Measurements from ENCODE around the gene SYNCRIP.

Gene SYNCRIP

GRCh38 chr6:85675030-85675819, 32.5 kb upstream of the SYNCRIP start:
- peak overlapping the region; percentile 91 for H3K4me3 ChIP-seq (ENCODE audit: low read depth, low read length)
- no peak for TF ChIP-seq CTCF (IDR thresholded peaks at IDR 0.05; ENCODE audit: low read depth, low read length, missing control alignments)
- no peak for DNase-seq (ENCODE audit: low read depth)

GRCh38 chr6:85674604-85675003, 31.9 kb upstream of the SYNCRIP start:
- no peak for DNase-seq (ENCODE audit: low read depth)
- H3K4me3 ChIP-seq (ENCODE audit: low read depth, low read length): no peak overlapping the region; the same call in 1 of the 2 replicates
- no peak for TF ChIP-seq CTCF (IDR thresholded peaks at IDR 0.05; ENCODE audit: low read depth, low read length, missing control alignments)

GRCh38 chr6:85673198-85674139, 30.8 kb upstream of the SYNCRIP start:
- no peak overlapping the region for H3K4me3 ChIP-seq (ENCODE audit: low read depth, low read length)
- no peak for DNase-seq (ENCODE audit: low read depth)
- TF ChIP-seq CTCF (IDR thresholded peaks at IDR 0.05; ENCODE audit: low read depth, low read length, missing control alignments): no peak

- H3K4me3 ChIP-seq (ENCODE audit: low read depth, low read length): no peak overlapping the region
- TF ChIP-seq CTCF (IDR thresholded peaks at IDR 0.05; ENCODE audit: low read depth, low read length, missing control alignments): no peak
- DNase-seq (ENCODE audit: low read depth): no peak
Observed at GRCh38 chr6:85672623-85673022, 29.9 kb upstream of the SYNCRIP start.

- no peak for TF ChIP-seq CTCF (IDR thresholded peaks at IDR 0.05; ENCODE audit: low read depth, low read length, missing control alignments)
- no peak for DNase-seq (ENCODE audit: low read depth)
- no peak overlapping the region for H3K4me3 ChIP-seq (ENCODE audit: low read depth, low read length)
Observed at GRCh38 chr6:85672050-85672449, 29.4 kb upstream of the SYNCRIP start.

GRCh38 chr6:85670573-85670972, 27.9 kb upstream of the SYNCRIP start:
- no peak overlapping the region for H3K4me3 ChIP-seq (ENCODE audit: low read depth, low read length)
- no peak for DNase-seq (ENCODE audit: low read depth)
- TF ChIP-seq CTCF (IDR thresholded peaks at IDR 0.05; ENCODE audit: low read depth, low read length, missing control alignments): no peak
